ENCODE results near the gene SIPA1. TPM values are rescaled to one million over a fixed set of nuclear protein-coding genes. Genes with fewer than 3 reads are reported as not detected.

SIPA1 gene
- total and polyA plus RNA-seq, 9 of the 15 experiments (the other 6 are each of a cell fraction or from before 2014, with no cell fraction given), result 0.25 to 85.8 (median 16.8) TPM

GRCh38 chr11:65651589-65652510 lies 13.9 kb downstream of the SIPA1 start (continued):
- TF ChIP-seq ZBTB40 (IDR thresholded peaks at IDR 0.05), result no peak
- no peak for TF ChIP-seq ZBTB40 (CRISPR knock-in tag; IDR thresholded peaks at IDR 0.05)
- TF ChIP-seq FOXK2 (conservative IDR thresholded peaks at IDR 0.05 in 1 of 2, IDR thresholded peaks at IDR 0.05 in 1 of 2; ENCODE audit: low read depth in 2 of 2), result no peak
- no peak for TF ChIP-seq BMI1 (IDR thresholded peaks at IDR 0.05; ENCODE audit: low read length)
- no peak for TF ChIP-seq MNT (conservative IDR thresholded peaks at IDR 0.05)
- TF ChIP-seq ATF7 (IDR thresholded peaks at IDR 0.05), result no peak
- no peak for TF ChIP-seq MED1 (CRISPR knock-in tag; IDR thresholded peaks at IDR 0.05; ENCODE audit: borderline replicate concordance)
- TF ChIP-seq CBFA2T3 (IDR thresholded peaks at IDR 0.05), result peak; percentile 24; the same call in 1 of the 2 replicates
- TF ChIP-seq NR2C2 (CRISPR knock-in tag; IDR thresholded peaks at IDR 0.05), result no peak
- no peak for TF ChIP-seq NR2C2 (tag; IDR thresholded peaks at IDR 0.05)
- no peak for TF ChIP-seq KLF16 (IDR thresholded peaks at IDR 0.05)
- no peak for TF ChIP-seq CEBPG (CRISPR knock-in tag; IDR thresholded peaks at IDR 0.05)
- TF ChIP-seq CEBPG (tag; conservative IDR thresholded peaks at IDR 0.05 in 1 of 2, IDR thresholded peaks at IDR 0.05 in 1 of 2), result no peak
- no peak for TF ChIP-seq ARID2 (IDR thresholded peaks at IDR 0.05)
- TF ChIP-seq FUS (optimal IDR thresholded peaks at IDR 0.05; ENCODE audit: low read depth, low read length), result no peak
- TF ChIP-seq ZNF347 (CRISPR knock-in tag; IDR thresholded peaks at IDR 0.05; ENCODE audit: low read depth), result no peak
- TF ChIP-seq SNAPC5 (CRISPR knock-in tag; IDR thresholded peaks at IDR 0.05), result no peak
